ENCODE data around the gene HLTF.
"Not testable (repeated sequence)": the region's sequence is repeated elsewhere in the genome, so short reads cannot be mapped to it uniquely, and the experiment has no call there.

HLTF gene

DNA sequence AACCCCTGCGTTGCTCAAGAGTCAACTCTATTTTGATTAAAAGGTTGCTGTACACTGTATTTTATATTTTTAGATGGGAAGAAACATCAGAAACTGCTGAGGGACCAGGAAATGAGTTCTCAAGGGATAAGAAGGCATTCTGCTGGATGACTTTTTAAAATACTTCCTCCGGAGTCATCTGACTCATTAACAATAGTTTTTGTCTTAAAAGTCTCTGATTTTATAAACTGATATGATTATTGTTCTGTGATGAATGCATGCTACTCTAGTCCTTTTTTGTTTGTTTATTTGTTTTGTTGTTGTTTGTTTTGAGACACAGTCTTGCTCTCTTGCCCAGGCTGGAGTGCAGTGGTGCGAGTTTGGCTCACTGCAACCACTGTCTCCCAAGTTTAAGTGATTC is 18.2 kb upstream of the HLTF start:
- TF ChIP-seq, protein P1, sequence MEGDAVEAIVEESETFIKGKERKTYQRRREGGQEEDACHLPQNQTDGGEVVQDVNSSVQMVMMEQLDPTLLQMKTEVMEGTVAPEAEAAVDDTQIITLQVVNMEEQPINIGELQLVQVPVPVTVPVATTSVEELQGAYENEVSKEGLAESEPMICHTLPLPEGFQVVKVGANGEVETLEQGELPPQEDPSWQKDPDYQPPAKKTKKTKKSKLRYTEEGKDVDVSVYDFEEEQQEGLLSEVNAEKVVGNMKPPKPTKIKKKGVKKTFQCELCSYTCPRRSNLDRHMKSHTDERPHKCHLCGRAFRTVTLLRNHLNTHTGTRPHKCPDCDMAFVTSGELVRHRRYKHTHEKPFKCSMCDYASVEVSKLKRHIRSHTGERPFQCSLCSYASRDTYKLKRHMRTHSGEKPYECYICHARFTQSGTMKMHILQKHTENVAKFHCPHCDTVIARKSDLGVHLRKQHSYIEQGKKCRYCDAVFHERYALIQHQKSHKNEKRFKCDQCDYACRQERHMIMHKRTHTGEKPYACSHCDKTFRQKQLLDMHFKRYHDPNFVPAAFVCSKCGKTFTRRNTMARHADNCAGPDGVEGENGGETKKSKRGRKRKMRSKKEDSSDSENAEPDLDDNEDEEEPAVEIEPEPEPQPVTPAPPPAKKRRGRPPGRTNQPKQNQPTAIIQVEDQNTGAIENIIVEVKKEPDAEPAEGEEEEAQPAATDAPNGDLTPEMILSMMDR (IDR thresholded peaks at IDR 0.05; ENCODE audit: insufficient read depth, low read depth, low read length, missing control alignments): no peak
- H3K4me3 ChIP-seq (ENCODE audit: low read depth, low read length): no peak overlapping the region
- no peak for DNase-seq (ENCODE audit: low read depth)

DNA sequence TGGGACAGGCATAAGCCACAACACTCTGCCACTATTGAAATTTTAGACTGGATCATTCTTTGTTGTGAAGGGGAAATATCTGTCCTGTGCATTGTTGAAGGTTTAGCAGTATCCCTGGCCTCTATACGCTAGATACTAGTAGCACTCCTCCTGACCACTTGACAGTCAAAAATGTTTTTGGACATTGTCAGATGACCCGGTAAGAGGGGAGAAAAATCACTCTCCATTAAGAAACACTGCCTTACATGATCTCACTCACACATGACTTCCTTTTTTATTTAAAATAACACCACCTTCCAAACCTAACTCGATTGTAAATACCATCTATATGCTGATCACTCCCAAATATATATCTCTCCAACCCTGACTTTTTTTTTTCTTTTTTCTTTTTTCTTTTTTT is 15.3 kb upstream of the HLTF start:
- DNase-seq (ENCODE audit: low read depth): no peak
- no peak overlapping the region for H3K4me3 ChIP-seq (ENCODE audit: low read depth, low read length)
- TF ChIP-seq, protein P1 (IDR thresholded peaks at IDR 0.05; ENCODE audit: insufficient read depth, low read depth, low read length, missing control alignments): no peak

DNA sequence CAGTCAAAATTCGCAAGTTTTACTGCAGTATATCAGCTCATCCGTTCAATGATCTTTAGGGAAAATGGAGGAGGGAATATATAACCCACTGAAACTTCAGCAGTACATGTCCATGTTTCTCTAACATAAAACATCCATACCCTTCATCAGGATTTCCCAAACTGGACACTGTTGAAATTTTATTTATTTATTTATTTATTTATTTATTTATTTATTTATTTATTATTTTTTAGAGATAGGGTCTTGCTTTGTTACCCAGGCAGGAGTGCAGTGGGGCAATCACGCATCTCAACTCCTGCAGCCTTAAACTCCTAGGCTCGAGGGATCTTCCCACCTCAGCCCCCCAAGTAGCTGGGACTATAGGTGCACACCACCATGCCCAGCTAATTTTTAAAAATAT is 14.8 kb upstream of the HLTF start:
- DNase-seq (ENCODE audit: low read depth): no peak
- TF ChIP-seq, protein P1 (IDR thresholded peaks at IDR 0.05; ENCODE audit: insufficient read depth, low read depth, low read length, missing control alignments): no peak
- H3K4me3 ChIP-seq (ENCODE audit: low read depth, low read length): no peak overlapping the region

DNA sequence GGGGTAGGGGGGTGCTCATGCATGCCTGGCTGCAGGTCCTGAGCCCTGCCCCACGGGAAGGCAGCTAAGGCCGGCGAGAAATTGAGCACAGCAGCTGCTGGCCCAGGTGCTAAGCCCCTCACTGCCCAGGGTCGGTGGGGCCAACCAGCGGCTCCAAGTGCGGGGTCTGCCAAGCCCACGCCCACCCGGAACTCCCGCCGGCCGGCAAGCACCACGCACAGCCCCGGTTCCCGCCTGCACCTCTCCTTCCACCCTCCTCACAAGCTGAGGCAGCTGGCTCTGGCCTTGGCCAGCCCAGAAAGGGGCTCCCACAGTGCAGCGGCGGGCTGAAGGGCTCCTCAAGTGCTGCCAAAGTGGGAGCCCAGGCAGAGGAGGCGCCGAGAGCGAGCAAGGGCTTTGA is 11.7 kb upstream of the HLTF start:
- not testable (repeated sequence) for H3K4me3 ChIP-seq (ENCODE audit: low read depth, low read length)

DNA sequence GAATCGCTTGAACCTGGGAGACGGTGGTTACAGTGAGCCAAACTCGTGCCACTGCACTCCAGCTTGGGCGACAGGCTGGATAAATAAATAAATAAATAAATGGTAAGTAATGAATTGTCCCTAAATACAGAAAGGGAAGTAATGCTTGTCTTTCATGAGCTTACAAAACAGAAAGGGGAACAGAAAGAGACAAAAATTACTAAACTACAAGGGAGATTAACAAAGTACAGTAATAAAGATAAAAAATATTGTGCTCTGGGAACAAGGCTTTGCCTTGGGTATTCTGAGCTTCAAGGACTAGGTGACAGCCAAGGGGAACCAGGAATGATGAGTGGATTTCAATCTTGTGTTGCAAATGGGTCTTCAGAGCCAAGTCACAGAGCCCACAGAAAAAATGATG is 9.2 kb upstream of the HLTF start:
- H3K4me3 ChIP-seq (ENCODE audit: low read depth, low read length): no peak overlapping the region
- TF ChIP-seq, protein P1 (IDR thresholded peaks at IDR 0.05; ENCODE audit: insufficient read depth, low read depth, low read length, missing control alignments): no peak
- peak; percentile 47 for DNase-seq (ENCODE audit: low read depth)

More for the DNA sequence above, 11.7 kb upstream of the HLTF start:
- DNase-seq (ENCODE audit: low read depth): not testable (repeated sequence)

DNA sequence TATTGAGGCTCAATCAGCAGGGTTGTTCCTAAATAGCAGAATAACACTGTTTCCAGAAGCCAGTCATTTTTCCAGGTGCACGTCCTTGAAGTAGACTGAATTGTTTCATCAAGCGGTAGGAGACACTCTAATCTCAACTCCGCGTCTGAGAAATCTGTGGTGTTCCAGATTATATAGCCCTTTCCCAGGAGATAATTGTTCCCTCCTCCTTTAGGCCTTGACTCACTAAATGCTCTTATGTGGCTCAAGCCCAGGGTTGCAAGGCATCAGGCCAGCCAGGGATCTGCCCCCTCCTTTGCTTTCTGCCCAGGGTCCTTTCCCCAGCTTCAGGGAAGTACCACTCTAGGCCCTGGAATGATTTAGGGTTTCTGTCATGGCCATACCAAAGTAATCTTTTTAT is 5.7 kb upstream of the HLTF start:
- no peak for DNase-seq (ENCODE audit: low read depth)
- H3K4me3 ChIP-seq (ENCODE audit: low read depth, low read length): no peak overlapping the region
- TF ChIP-seq, protein P1 (IDR thresholded peaks at IDR 0.05; ENCODE audit: insufficient read depth, low read depth, low read length, missing control alignments): no peak

DNA sequence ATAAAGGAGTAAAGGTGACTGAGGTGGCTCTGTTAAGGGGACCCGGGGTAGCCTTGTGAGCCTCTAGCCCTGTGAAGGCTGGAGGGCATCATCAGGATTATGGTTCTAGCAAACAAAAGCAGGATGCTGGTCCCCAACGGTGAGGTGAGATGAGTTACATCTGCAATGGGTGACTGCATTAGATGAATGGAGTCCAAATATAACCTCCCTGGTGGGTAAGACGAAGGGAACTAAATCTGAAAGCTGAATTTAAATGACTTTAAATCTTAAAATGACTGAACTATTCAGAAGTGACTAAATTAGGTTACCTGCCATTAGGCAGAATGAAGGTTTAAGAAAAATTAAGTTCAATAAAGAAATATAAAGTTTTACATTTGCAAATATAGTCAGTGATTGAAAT is 4.6 kb upstream of the HLTF start:
- peak; percentile 30 for DNase-seq (ENCODE audit: low read depth)
- no peak overlapping the region for H3K4me3 ChIP-seq (ENCODE audit: low read depth, low read length)

More for the DNA sequence above, 4.6 kb upstream of the HLTF start:
- TF ChIP-seq, protein P1 (IDR thresholded peaks at IDR 0.05; ENCODE audit: insufficient read depth, low read depth, low read length, missing control alignments): no peak

Data from GM12865 (cell line).